Hepatocyte (in vitro differentiated cells): ENCODE data around the gene KIAA2012. TPM values are rescaled to one million over a fixed set of nuclear protein-coding genes. Genes with fewer than 3 reads are reported as not detected.

Experiments
- DNase-seq: peaks from one replicate; pipeline ENCODE4 v3.0.0-alpha.2; 2016; ENCODE audit warnings: low spot score
- H2AFZ ChIP-seq: fragments of 200-600 bp; sonication (generic); 2 replicates; pipeline ENCODE4 v1.6.0; 2016; ENCODE audit warnings: antibody characterized with exemption, mild to moderate bottlenecking
- H3K27ac ChIP-seq: fragments of 200-600 bp; sonication (generic); 2 replicates; pipeline ENCODE4 v1.5.1; 2016; ENCODE audit warnings: mild to moderate bottlenecking
- H3K27me3 ChIP-seq: fragments of 200-600 bp; sonication (generic); 2 replicates; pipeline ENCODE4 v1.6.1; 2016
- H3K36me3 ChIP-seq: fragments of 200-600 bp; sonication (generic); replicated peaks from 2 replicates; pipeline ENCODE4 v1.5.1; 2016; ENCODE audit warnings: low read depth; ENCODE audit not compliant: insufficient read depth
- H3K4me1 ChIP-seq: fragments of 200-600 bp; sonication (generic); 2 replicates; pipeline ENCODE4 v1.5.1; 2016; ENCODE audit warnings: mild to moderate bottlenecking, moderate library complexity; ENCODE audit not compliant: insufficient read depth
- H3K4me2 ChIP-seq: fragments of 200-600 bp; sonication (generic); 2 replicates; pipeline ENCODE4 v1.6.0; 2016
- H3K4me3 ChIP-seq: fragments of 200-600 bp; sonication (generic); 2 replicates; pipeline ENCODE4 v1.5.1; 2016; ENCODE audit warnings: mild to moderate bottlenecking
- H3K79me2 ChIP-seq: fragments of 200-600 bp; sonication (generic); 2 replicates; pipeline ENCODE4 v1.6.0; 2017; ENCODE audit warnings: mild to moderate bottlenecking
- H3K9me2 ChIP-seq: fragments of 200-600 bp; sonication (generic); replicated peaks from 2 replicates; pipeline ENCODE4 v1.6.0; 2017; ENCODE audit warnings: mild to moderate bottlenecking; ENCODE audit not compliant: insufficient read depth
- H3K9me3 ChIP-seq: fragments of 200-600 bp; sonication (generic); 2 replicates; pipeline ENCODE4 v1.5.1; 2016; ENCODE audit warnings: low read depth, mild to moderate bottlenecking
- H4K20me1 ChIP-seq: fragments of 200-600 bp; sonication (generic); 2 replicates; pipeline ENCODE4 v1.6.0; 2016; ENCODE audit warnings: mild to moderate bottlenecking; ENCODE audit not compliant: insufficient read depth, poor library complexity, severe bottlenecking
- EZH2 ChIP-seq: fragments of 200-600 bp; sonication (generic); IDR thresholded peaks from 2 replicates; pipeline ENCODE4 v1.6.1; 2016; ENCODE audit warnings: antibody characterized with exemption, mild to moderate bottlenecking, borderline replicate concordance
- EZH2phosphoT487 ChIP-seq: fragments of 200-600 bp; sonication (generic); IDR thresholded peaks from one replicate; pipeline ENCODE4 v1.6.1; 2018; ENCODE audit warnings: antibody characterized with exemption, mild to moderate bottlenecking, low read depth, moderate library complexity; ENCODE audit not compliant: unreplicated experiment, severe bottlenecking
- WGBS: methylation state at CpG from one replicate; pipeline ENCODE4 v1.1.6; 2016; ENCODE audit warnings: low lambda C conversion rate; ENCODE audit errors: missing lambda C conversion rate; 5-methylcytosine and 5-hydroxymethylcytosine counted together
- polyA plus RNA-seq: library from polyadenylated mRNA; unstranded; fragments of >200 nt; fragmentation: Nextera tagmentation; extraction: Ambion mirVana; gene quantifications from 2 replicates; pipeline ENCODE4 v1.2.1, GENCODE V29; 2016
- total RNA-seq: library from RNA; depleted of rRNA; stranded (reverse); fragments of >200 nt; gene quantifications from 2 replicates; pipeline ENCODE4 v1.2.3, GENCODE V29; 2014
- TF ChIP-seq, protein P1 (sequence below): fragments of 200-600 bp; sonication (generic); IDR thresholded peaks from 2 replicates; pipeline ENCODE4 v1.5.1; 2016; ENCODE audit warnings: antibody characterized with exemption, mild to moderate bottlenecking; ENCODE audit not compliant: poor library complexity

The KIAA2012 gene
- total and polyA plus RNA-seq, 2 experiments from 2014 or later: 0.27 TPM; not detected in 1

DNA sequence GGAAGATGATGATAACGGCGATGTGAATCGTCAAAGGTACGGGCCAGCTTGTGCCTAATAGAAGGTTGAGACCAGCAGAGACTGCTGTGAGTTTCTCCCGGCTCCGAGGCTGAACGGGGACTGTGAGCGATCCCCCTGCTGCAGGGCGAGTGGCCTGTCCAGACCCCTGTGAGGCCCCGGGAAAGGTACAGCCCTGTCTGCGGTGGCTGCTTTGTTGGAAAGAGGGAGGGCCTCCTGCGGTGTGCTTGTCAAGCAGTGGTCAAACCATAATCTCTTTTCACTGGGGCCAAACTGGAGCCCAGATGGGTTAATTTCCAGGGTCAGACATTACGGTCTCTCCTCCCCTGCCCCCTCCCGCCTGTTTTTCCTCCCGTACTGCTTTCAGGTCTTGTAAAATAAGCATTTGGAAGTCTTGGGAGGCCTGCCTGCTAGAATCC lies 36.4 kb upstream of the KIAA2012 start:
- Histone ChIP-seq H3K4me1 (peaks cover 22% of the 10 kb centered on the region), H3K27ac (peak overlapping the region; percentile 58)

DNA sequence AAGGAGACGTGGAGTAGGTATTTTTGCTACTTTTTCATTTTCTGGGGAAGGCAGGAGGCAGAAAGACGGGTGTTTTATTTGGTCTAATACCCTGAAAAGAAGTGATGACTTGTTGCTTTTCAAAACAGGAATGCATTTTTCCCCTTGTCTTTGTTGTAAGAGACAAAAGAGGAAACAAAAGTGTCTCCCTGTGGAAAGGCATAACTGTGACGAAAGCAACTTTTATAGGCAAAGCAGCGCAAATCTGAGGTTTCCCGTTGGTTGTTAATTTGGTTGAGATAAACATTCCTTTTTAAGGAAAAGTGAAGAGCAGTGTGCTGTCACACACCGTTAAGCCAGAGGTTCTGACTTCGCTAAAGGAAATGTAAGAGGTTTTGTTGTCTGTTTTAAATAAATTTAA lies 36.0 kb upstream of the KIAA2012 start:
- Histone ChIP-seq H3K4me3 (peak overlapping the region; percentile 34), H3K9me3 (no peaks in the 10 kb centered on the region), H3K4me2 (peak overlapping the region; percentile 89), H3K9me2 (no peaks in the 10 kb centered on the region), H3K27ac (peak overlapping the region; percentile 58), H3K4me1 (peaks cover 22% of the 10 kb centered on the region), H3K79me2 (peaks cover 44% of the 10 kb centered on the region), H4K20me1 (peaks cover 30% of the 10 kb centered on the region), H3K27me3 (no peaks in the 10 kb centered on the region), H2AFZ (no peak overlapping the region), H3K36me3 (no peaks in the 10 kb centered on the region)
- no peak for TF ChIP-seq EZH2phosphoT487
- TF ChIP-seq, protein P1, sequence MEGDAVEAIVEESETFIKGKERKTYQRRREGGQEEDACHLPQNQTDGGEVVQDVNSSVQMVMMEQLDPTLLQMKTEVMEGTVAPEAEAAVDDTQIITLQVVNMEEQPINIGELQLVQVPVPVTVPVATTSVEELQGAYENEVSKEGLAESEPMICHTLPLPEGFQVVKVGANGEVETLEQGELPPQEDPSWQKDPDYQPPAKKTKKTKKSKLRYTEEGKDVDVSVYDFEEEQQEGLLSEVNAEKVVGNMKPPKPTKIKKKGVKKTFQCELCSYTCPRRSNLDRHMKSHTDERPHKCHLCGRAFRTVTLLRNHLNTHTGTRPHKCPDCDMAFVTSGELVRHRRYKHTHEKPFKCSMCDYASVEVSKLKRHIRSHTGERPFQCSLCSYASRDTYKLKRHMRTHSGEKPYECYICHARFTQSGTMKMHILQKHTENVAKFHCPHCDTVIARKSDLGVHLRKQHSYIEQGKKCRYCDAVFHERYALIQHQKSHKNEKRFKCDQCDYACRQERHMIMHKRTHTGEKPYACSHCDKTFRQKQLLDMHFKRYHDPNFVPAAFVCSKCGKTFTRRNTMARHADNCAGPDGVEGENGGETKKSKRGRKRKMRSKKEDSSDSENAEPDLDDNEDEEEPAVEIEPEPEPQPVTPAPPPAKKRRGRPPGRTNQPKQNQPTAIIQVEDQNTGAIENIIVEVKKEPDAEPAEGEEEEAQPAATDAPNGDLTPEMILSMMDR: no peak
- TF ChIP-seq EZH2: no peak
- DNase-seq: no peak
- 23% methylated on average over 7 of the region's 7 CpGs for WGBS

More for the DNA sequence above, 36.4 kb upstream of the KIAA2012 start:
- H3K4me2 ChIP-seq: peak overlapping the region; percentile 89
- H2AFZ ChIP-seq: no peak overlapping the region
- H3K4me3 ChIP-seq: peak overlapping the region; percentile 34
- no peaks in the 10 kb centered on the region for H3K36me3 ChIP-seq
- no peaks in the 10 kb centered on the region for H3K9me3 ChIP-seq
- H3K79me2 ChIP-seq: peaks cover 44% of the 10 kb centered on the region
- H4K20me1 ChIP-seq: peaks cover 30% of the 10 kb centered on the region
- WGBS: 13% methylated on average over 15 of the region's 15 CpGs
- no peak for DNase-seq
- no peaks in the 10 kb centered on the region for H3K9me2 ChIP-seq
- H3K27me3 ChIP-seq: no peaks in the 10 kb centered on the region
- TF ChIP-seq EZH2: no peak
- TF ChIP-seq EZH2phosphoT487: no peak
- TF ChIP-seq, protein P1: no peak

DNA sequence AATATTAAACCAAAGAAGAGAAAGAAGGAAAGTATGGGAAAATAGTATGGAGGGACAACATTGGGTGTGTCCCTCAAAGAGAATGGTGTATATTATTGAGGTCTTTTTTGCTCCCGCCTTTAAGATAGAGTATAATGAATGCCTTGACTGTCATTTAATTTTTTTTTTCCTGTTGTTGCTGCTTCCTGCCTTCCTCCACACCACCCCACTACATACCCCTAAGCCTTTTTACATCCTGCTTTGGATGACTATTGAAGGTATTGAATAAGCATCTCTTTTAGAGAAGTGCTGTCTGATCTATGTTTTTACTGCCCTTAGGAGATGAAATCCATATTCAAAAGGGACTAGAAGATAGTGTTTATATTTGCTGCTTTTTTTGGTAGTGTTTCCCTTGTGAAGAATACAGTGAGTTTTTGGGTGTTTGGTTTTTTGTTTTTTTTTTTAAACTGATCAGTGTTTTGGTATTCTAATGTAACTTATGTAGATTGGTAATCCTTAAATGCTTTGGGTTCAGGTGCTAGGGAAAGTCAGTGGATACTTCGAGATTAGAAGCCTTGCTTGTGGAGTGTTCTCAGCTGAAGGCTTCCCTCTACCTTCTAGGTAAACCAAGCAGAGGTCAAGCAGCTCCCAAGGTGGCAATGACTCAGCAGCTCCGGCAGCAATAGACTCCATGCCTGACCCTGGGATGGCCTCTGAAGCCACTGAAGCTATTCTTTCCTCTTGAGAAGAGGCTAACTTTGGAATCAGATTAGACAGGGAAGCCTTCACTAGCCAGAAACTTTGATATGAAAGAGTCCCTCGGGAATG lies 34.4 kb upstream of the KIAA2012 start:
- H3K79me2 ChIP-seq: peaks cover 44% of the 10 kb centered on the region
- H3K4me1 ChIP-seq: peaks cover 25% of the 10 kb centered on the region
- H3K27me3 ChIP-seq: no peaks in the 10 kb centered on the region
- WGBS: 26% methylated on average over 4 of the region's 4 CpGs
- TF ChIP-seq, protein P1: no peak
- no peak overlapping the region for H3K4me3 ChIP-seq
- no peaks in the 10 kb centered on the region for H3K9me2 ChIP-seq
- peaks cover 30% of the 10 kb centered on the region for H4K20me1 ChIP-seq
- peak; percentile 60 for DNase-seq
- H3K27ac ChIP-seq: peak overlapping the region; percentile 80
- H2AFZ ChIP-seq: no peak overlapping the region
- H3K9me3 ChIP-seq: no peaks in the 10 kb centered on the region
- peak overlapping the region; percentile 89 for H3K4me2 ChIP-seq
- H3K36me3 ChIP-seq: no peaks in the 10 kb centered on the region
